ENCODE data around the gene MAEA. TPM values are rescaled to one million over a fixed set of nuclear protein-coding genes. Genes with fewer than 3 reads are reported as not detected.
A peak's percentile ranks its signal among the peaks of the same experiment; 100 is the strongest.

The MAEA gene
- total RNA-seq, 1 donor from 2014 or later, result 103 TPM

GRCh38 chr4:1244978-1245471, 44.7 kb upstream of the MAEA start:
- Histone ChIP-seq H3K27ac (no peak overlapping the region), H3K27me3 (no peaks in the 10 kb centered on the region), H3K36me3 (peaks cover 0 to 7% of the 10 kb centered on the region in 2 donors), H3K4me1 (peaks cover 69% of the 10 kb centered on the region), H3K9me3 (no peaks in the 10 kb centered on the region), H3K4me3 (peak overlapping the region in 1 of 2 donors; percentile 64)
- no peak for TF ChIP-seq POLR2AphosphoS5 (IDR thresholded peaks at IDR 0.05; ENCODE audit: insufficient read depth in 1 of 2, low read depth in 1 of 2)
- no peak for TF ChIP-seq CTCF (IDR thresholded peaks at IDR 0.05)
- TF ChIP-seq POLR2A (IDR thresholded peaks at IDR 0.05), result no peak
- no peak for DNase-seq (ENCODE audit: extremely low spot score in 2 of 2)
- intact Hi-C loops (cut with DNase I), result loop anchor here (5.0 kb wide), 2 partner anchors 38 to 78 kb away; no protein-coding TSS in a partner anchor

GRCh38 chr4:1245481-1246051, 44.1 kb upstream of the MAEA start:
- Histone ChIP-seq H3K27ac (no peak overlapping the region), H3K4me1 (peaks cover 74% of the 10 kb centered on the region), H3K36me3 (peaks cover 0 to 6% of the 10 kb centered on the region in 2 donors), H3K27me3 (no peaks in the 10 kb centered on the region), H3K4me3 (peak overlapping the region in 1 of 2 donors; percentile 64), H3K9me3 (no peaks in the 10 kb centered on the region)
- TF ChIP-seq CTCF (IDR thresholded peaks at IDR 0.05) (no peak), POLR2AphosphoS5 (IDR thresholded peaks at IDR 0.05; ENCODE audit: insufficient read depth in 1 of 2, low read depth in 1 of 2) (no peak), POLR2A (IDR thresholded peaks at IDR 0.05) (no peak)
- no peak for DNase-seq (ENCODE audit: extremely low spot score in 2 of 2)
- intact Hi-C loops (cut with DNase I), result loop anchor here (5.0 kb wide), 2 partner anchors 38 to 78 kb away; no protein-coding TSS in a partner anchor

GRCh38 chr4:1246111-1246881, 43.4 kb upstream of the MAEA start:
- peak overlapping the region; percentile 91 for H3K27ac ChIP-seq
- TF ChIP-seq CTCF (IDR thresholded peaks at IDR 0.05) (no peak), POLR2AphosphoS5 (IDR thresholded peaks at IDR 0.05; ENCODE audit: insufficient read depth in 1 of 2, low read depth in 1 of 2) (no peak), POLR2A (IDR thresholded peaks at IDR 0.05) (no peak)
- H3K4me3 ChIP-seq, result peak overlapping the region; percentile 64 to 89
- no peaks in the 10 kb centered on the region for H3K27me3 ChIP-seq
- peaks cover 81% of the 10 kb centered on the region for H3K4me1 ChIP-seq
- H3K36me3 ChIP-seq, result no peaks in the 10 kb centered on the region
- H3K9me3 ChIP-seq, result no peaks in the 10 kb centered on the region
- intact Hi-C loops (cut with DNase I), result loop anchor here (5.0 kb wide), 2 partner anchors 39 to 79 kb away; no protein-coding TSS in a partner anchor
- DNase-seq (ENCODE audit: extremely low spot score in 2 of 2), result peak in 1 of 2 donors; percentile 86

- peak in 1 of 2 donors; percentile 89 for DNase-seq (ENCODE audit: extremely low spot score in 2 of 2)
- peak overlapping the region; percentile 91 for H3K27ac ChIP-seq
- H3K9me3 ChIP-seq, result no peaks in the 10 kb centered on the region
- TF ChIP-seq CTCF (IDR thresholded peaks at IDR 0.05) (no peak), POLR2A (IDR thresholded peaks at IDR 0.05) (no peak), POLR2AphosphoS5 (IDR thresholded peaks at IDR 0.05; ENCODE audit: insufficient read depth in 1 of 2, low read depth in 1 of 2) (no peak)
- no peaks in the 10 kb centered on the region for H3K27me3 ChIP-seq
- peaks cover 82% of the 10 kb centered on the region for H3K4me1 ChIP-seq
- no peaks in the 10 kb centered on the region for H3K36me3 ChIP-seq
- intact Hi-C loops (cut with DNase I), result loop anchor here (5.0 kb wide), 2 partner anchors 40 to 80 kb away; no protein-coding TSS in a partner anchor
- peak overlapping the region; percentile 64 to 89 for H3K4me3 ChIP-seq
These were observed 42.5 kb upstream of the MAEA start for GRCh38 chr4:1246901-1247863.
